PC-3 (cell line): ENCODE measurements around the gene NEDD4L. TPM values are rescaled to one million over a fixed set of nuclear protein-coding genes. Genes with fewer than 3 reads are reported as not detected.

Experiments used
- ATAC-seq: fragments of 200-7000 bp; cut with Tn5 transposase; 2 replicates; pipeline ENCODE4 v1.9.1; 2020; ENCODE audit warnings: mild to moderate bottlenecking, moderate library complexity
- BruUV-seq: library from RNA; stranded (reverse); fragments of 400-500 nt; replicated peaks from 2 replicates; lab custom pipeline; 2021; lab: Mats Ljungman, UMichigan
- CTCF ChIA-PET: fragments of 300-600 bp; sonication (Branson Sonifier 250); formaldehyde crosslinking; loops from one replicate; lab custom pipeline; 2022; ENCODE audit warnings: antibody characterized with exemption; lab: Charles Lee
- POLR2A ChIA-PET: fragments of 300-600 bp; sonication (Branson Sonifier 250); formaldehyde crosslinking; loops from one replicate; lab custom pipeline; 2022; ENCODE audit warnings: antibody characterized with exemption; ENCODE audit not compliant: unreplicated experiment; lab: Charles Lee
- DNase-seq: peaks from one replicate; pipeline ENCODE4 v3.0.0-alpha.2; 2015
- H2AFZ ChIP-seq: fragments of 300-600 bp; sonication (generic); 2 replicates; pipeline ENCODE4 v1.6.0; 2016; ENCODE audit warnings: antibody characterized with exemption, low read length
- H3F3A ChIP-seq: fragments of 300-600 bp; sonication (generic); one replicate; pipeline ENCODE4 v1.6.0; 2017; ENCODE audit warnings: antibody characterized with exemption, low read length, control low read depth, mild to moderate bottlenecking; ENCODE audit not compliant: unreplicated experiment
- H3K27ac ChIP-seq: fragments of 300-600 bp; sonication (generic); 2 replicates; pipeline ENCODE4 v1.5.1; 2016; ENCODE audit warnings: mild to moderate bottlenecking, low read length
- H3K27me3 ChIP-seq: fragments of 300-600 bp; sonication (generic); 2 replicates; pipeline ENCODE4 v1.6.1; 2016; ENCODE audit warnings: low read length, mixed read lengths
- H3K36me3 ChIP-seq: fragments of 300-600 bp; sonication (generic); 2 replicates; pipeline ENCODE4 v1.6.1; 2016; ENCODE audit warnings: low read depth, mixed run types, low read length, mixed read lengths
- H3K4me1 ChIP-seq: fragments of 300-600 bp; sonication (generic); 2 replicates; pipeline ENCODE4 v1.5.1; 2016; ENCODE audit warnings: low read length; ENCODE audit not compliant: insufficient read depth
- H3K4me2 ChIP-seq: fragments of 300-600 bp; sonication (generic); 2 replicates; pipeline ENCODE4 v1.6.0; 2016; ENCODE audit warnings: low read length
- H3K4me3 ChIP-seq: fragments of 300-600 bp; sonication (generic); 2 replicates; pipeline ENCODE4 v1.5.1; 2016; ENCODE audit warnings: mild to moderate bottlenecking, low read length, mixed read lengths
- H3K79me2 ChIP-seq: fragments of 300-600 bp; sonication (generic); 2 replicates; pipeline ENCODE4 v1.6.1; 2017; ENCODE audit warnings: low read length, mixed read lengths
- H3K9ac ChIP-seq: fragments of 300-600 bp; sonication (generic); 2 replicates; pipeline ENCODE4 v1.6.0; 2016; ENCODE audit warnings: mild to moderate bottlenecking, low read length
- H3K9me2 ChIP-seq: fragments of 300-600 bp; sonication (generic); replicated peaks from 2 replicates; pipeline ENCODE4 v1.6.1; 2016; ENCODE audit warnings: mixed run types, low read length, mixed read lengths
- H3K9me3 ChIP-seq: fragments of 300-600 bp; sonication (generic); 2 replicates; pipeline ENCODE4 v1.6.1; 2016; ENCODE audit warnings: low read length, mixed read lengths
- H4K20me1 ChIP-seq: fragments of 300-600 bp; sonication (generic); 2 replicates; pipeline ENCODE4 v1.6.1; 2016; ENCODE audit warnings: low read length, mixed read lengths
- EZH2 ChIP-seq: fragments of 300-600 bp; sonication (generic); IDR thresholded peaks from one replicate; pipeline ENCODE4 v1.6.1; 2017; ENCODE audit warnings: antibody characterized with exemption, mild to moderate bottlenecking, low read length; ENCODE audit not compliant: unreplicated experiment
- EZH2phosphoT487 ChIP-seq: fragments of 300-600 bp; sonication (generic); IDR thresholded peaks from 2 replicates; pipeline ENCODE4 v1.6.1; 2018; ENCODE audit warnings: mild to moderate bottlenecking, antibody characterized with exemption, low read length, borderline replicate concordance
- intact Hi-C: fragments of 100-400 bp; cut with micrococcal nuclease; formaldehyde crosslinking; loops from 2 replicates; pipeline ENCODE4 v1.9.0; 2023
- total RNA-seq: library from RNA; depleted of rRNA; stranded (reverse); fragments of >200 nt; gene quantifications from 2 replicates; pipeline ENCODE4 v1.2.3, GENCODE V29; 2014
- TF ChIP-seq, protein P1 (sequence below): fragments of 300-600 bp; sonication (generic); conservative IDR thresholded peaks from 2 replicates; pipeline ENCODE4 v1.5.1; 2017; ENCODE audit warnings: antibody characterized with exemption, low read depth, mild to moderate bottlenecking, low read length

The NEDD4L gene
- total RNA-seq, 1 experiment from 2014 or later = 105 TPM

DNA sequence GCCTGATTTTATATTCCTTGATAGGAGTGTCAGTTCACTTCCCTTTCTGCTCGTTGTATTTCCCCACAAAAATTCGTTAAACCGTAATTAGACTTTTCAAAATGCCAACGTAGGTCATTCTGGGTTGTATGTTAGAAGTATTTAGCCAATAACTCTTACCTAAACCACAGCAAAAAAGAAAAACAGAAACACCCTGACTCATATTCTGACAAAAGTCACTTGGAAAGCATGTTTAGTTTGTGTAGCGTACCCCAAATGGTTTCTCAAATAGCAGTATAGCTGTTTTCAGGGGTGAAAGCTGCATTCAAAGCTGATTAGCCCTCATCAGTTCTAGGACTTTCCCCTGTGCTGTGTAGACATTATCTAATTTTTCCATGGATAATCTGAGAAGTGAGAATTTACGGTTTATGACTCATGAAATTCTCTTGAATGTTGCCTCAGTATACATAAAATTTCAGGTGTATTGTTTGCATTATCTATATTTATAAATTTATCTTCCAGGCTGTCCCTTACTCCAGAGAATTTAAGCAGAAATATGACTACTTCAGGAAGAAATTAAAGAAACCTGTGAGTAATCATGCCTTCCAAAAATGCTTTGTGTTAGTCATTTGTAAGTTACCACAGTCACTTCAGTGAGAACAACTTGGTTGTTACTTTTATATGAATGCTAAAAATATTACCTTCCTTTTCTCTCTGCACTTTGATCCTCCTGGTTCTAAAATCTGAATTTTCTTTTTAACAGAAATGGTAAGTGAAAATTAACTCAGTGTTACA lies 319.9 kb downstream of the NEDD4L start:
- no peaks in the 10 kb centered on the region for H3K9me2 ChIP-seq
- TF ChIP-seq EZH2phosphoT487 (no peak), EZH2 (no peak)
- TF ChIP-seq, protein P1, sequence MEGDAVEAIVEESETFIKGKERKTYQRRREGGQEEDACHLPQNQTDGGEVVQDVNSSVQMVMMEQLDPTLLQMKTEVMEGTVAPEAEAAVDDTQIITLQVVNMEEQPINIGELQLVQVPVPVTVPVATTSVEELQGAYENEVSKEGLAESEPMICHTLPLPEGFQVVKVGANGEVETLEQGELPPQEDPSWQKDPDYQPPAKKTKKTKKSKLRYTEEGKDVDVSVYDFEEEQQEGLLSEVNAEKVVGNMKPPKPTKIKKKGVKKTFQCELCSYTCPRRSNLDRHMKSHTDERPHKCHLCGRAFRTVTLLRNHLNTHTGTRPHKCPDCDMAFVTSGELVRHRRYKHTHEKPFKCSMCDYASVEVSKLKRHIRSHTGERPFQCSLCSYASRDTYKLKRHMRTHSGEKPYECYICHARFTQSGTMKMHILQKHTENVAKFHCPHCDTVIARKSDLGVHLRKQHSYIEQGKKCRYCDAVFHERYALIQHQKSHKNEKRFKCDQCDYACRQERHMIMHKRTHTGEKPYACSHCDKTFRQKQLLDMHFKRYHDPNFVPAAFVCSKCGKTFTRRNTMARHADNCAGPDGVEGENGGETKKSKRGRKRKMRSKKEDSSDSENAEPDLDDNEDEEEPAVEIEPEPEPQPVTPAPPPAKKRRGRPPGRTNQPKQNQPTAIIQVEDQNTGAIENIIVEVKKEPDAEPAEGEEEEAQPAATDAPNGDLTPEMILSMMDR = no peak
- ATAC-seq (peak; percentile 41), DNase-seq (peak; percentile 64)
- peak overlapping the region; percentile 61 for H3K4me2 ChIP-seq
- CTCF ChIA-PET = no interaction called here
- no peaks in the 10 kb centered on the region for H4K20me1 ChIP-seq
- H3K4me1 ChIP-seq = peaks cover 48% of the 10 kb centered on the region
- H3K4me3 ChIP-seq = no peak overlapping the region
- H3K9ac ChIP-seq = peak overlapping the region; percentile 64
- intact Hi-C loops = no loop called here
- no peaks in the 10 kb centered on the region for H3K9me3 ChIP-seq
- peaks cover 29% of the 10 kb centered on the region for H3K36me3 ChIP-seq
- POLR2A ChIA-PET = no interaction called here
- no peaks in the 10 kb centered on the region for H3K27me3 ChIP-seq
- TSS peak; percentile 63 for BruUV-seq
- H2AFZ ChIP-seq = no peak overlapping the region
- H3K27ac ChIP-seq = peak overlapping the region; percentile 92
- H3K79me2 ChIP-seq = no peaks in the 10 kb centered on the region
- H3F3A ChIP-seq = peaks cover 5% of the 10 kb centered on the region

- CTCF ChIA-PET = no interaction called here
- intact Hi-C loops = no loop called here
- no peak overlapping the region for H2AFZ ChIP-seq
- H3K27me3 ChIP-seq = no peaks in the 10 kb centered on the region
- peaks cover 26% of the 10 kb centered on the region for H3K36me3 ChIP-seq
- H3K4me3 ChIP-seq = no peak overlapping the region
- H3K9ac ChIP-seq = peak overlapping the region; percentile 57
- H3K79me2 ChIP-seq = no peaks in the 10 kb centered on the region
- DNase-seq = peak; percentile 51
- no peaks in the 10 kb centered on the region for H3K9me3 ChIP-seq
- no peaks in the 10 kb centered on the region for H4K20me1 ChIP-seq
- H3K4me2 ChIP-seq = peak overlapping the region; percentile 41
- TF ChIP-seq, protein P1 = no peak
- TF ChIP-seq EZH2 = no peak
- no peak for TF ChIP-seq EZH2phosphoT487
- peaks cover 48% of the 10 kb centered on the region for H3K4me1 ChIP-seq
- BruUV-seq = no TSS peak
- H3K9me2 ChIP-seq = no peaks in the 10 kb centered on the region
- ATAC-seq = peak; percentile 29
- H3K27ac ChIP-seq = peak overlapping the region; percentile 92
- H3F3A ChIP-seq = peaks cover 5% of the 10 kb centered on the region
- POLR2A ChIA-PET = no interaction called here
These were observed 321.0 kb downstream of the NEDD4L start for GRCh38 chr18:58364876-58365528.
